Endothelial cell of umbilical vein (primary cell): Measurements from ENCODE around the gene EPS8L2. TPM values are rescaled to one million over a fixed set of nuclear protein-coding genes. Genes with fewer than 3 reads are reported as not detected.

Source experiments
- BruUV-seq: library from RNA; stranded (reverse); fragments of 400-500 nt; replicated peaks from 2 replicates; lab custom pipeline; 2021; lab: Mats Ljungman, UMichigan
- CTCF ChIA-PET: fragments of 300-600, 350-600 bp; sonication (Branson Sonifier 250); formaldehyde crosslinking; loops from one replicate; lab custom pipeline; 2021; ENCODE audit warnings: antibody characterized with exemption, inconsistent platforms; lab: Charles Lee
- POLR2A ChIA-PET: fragments of 300-600, 350-600 bp; sonication (Branson Sonifier 250); formaldehyde crosslinking; loops from one replicate; lab custom pipeline; 2021; ENCODE audit warnings: antibody characterized with exemption, inconsistent platforms; lab: Charles Lee
- DNase-seq: peaks from one replicate; pipeline ENCODE4 v3.0.0-alpha.2; 2011; ENCODE audit warnings: low read depth, low spot score
- FAIRE-seq: peaks from 2 replicates; lab custom pipeline; 2011; peaks lifted over from hg19 to GRCh38; lab: Jason Lieb, UNC
- H2AFZ ChIP-seq: 2 replicates; pipeline ENCODE4 v1.6.0; 2012; ENCODE audit warnings: low read depth, low read length, control low read depth, inconsistent platforms
- H3K27ac ChIP-seq: 2 replicates; pipeline ENCODE4 v1.5.1; 2011; ENCODE audit warnings: low read depth, mild to moderate bottlenecking, control low read depth, low read length, moderate library complexity; ENCODE audit not compliant: insufficient read depth
- H3K27me3 ChIP-seq, 2 experiments: 2 replicates each; pipeline versions ENCODE4 v1.6.0 to v1.6.1; 2011; ENCODE audit warnings: low read length in 2 of 2, mixed read lengths in 1 of 2; ENCODE audit not compliant: control insufficient read depth in 2 of 2, insufficient read depth in 2 of 2
- H3K36me3 ChIP-seq, 2 experiments: 2 replicates in 1 of 2; 3 replicates in 1 of 2; pipeline ENCODE4 v1.5.1; 2011; ENCODE audit warnings: low read length in 2 of 2, mild to moderate bottlenecking in 1 of 2, moderate library complexity in 1 of 2; ENCODE audit not compliant: control insufficient read depth in 2 of 2, insufficient read depth in 2 of 2; ENCODE audit errors: extremely low read depth in 1 of 2
- H3K4me1 ChIP-seq: 3 replicates; pipeline ENCODE4 v1.5.1; 2011; ENCODE audit warnings: mild to moderate bottlenecking, low read length; ENCODE audit not compliant: control insufficient read depth, insufficient read depth; ENCODE audit errors: extremely low read depth
- H3K4me2 ChIP-seq: 2 replicates; pipeline ENCODE4 v1.6.1; 2011; ENCODE audit warnings: low read length, control low read depth, mixed read lengths; ENCODE audit not compliant: insufficient read depth
- H3K4me3 ChIP-seq, 3 experiments: fragments of 200-600 bp in 1 of 3; sonication (generic), shearing (Covaris generic) in 1 of 3; replicated peaks in 1 of 3; 2 replicates each; pipeline ENCODE4 v1.5.1; 2011 to 2016; ENCODE audit warnings: control low read depth in 3 of 3, low read length in 3 of 3, mild to moderate bottlenecking in 2 of 3, inconsistent platforms in 1 of 3, low read depth in 1 of 3, moderate library complexity in 1 of 3; ENCODE audit not compliant: insufficient read depth in 1 of 3
- H3K79me2 ChIP-seq: 2 replicates; pipeline ENCODE4 v1.6.0; 2012; ENCODE audit warnings: low read length, inconsistent platforms; ENCODE audit not compliant: control insufficient read depth, insufficient read depth
- H3K9ac ChIP-seq: replicated peaks from 2 replicates; pipeline ENCODE3; 2011; ENCODE audit warnings: low read length, control low read depth; ENCODE audit not compliant: insufficient read depth; ENCODE audit errors: extremely low read depth
- H3K9me1 ChIP-seq: replicated peaks from 3 replicates; pipeline ENCODE4 v1.6.0; 2011; ENCODE audit warnings: mild to moderate bottlenecking, low read length; ENCODE audit not compliant: control insufficient read depth, insufficient read depth; ENCODE audit errors: extremely low read depth
- H3K9me3 ChIP-seq: replicated peaks from 2 replicates; pipeline ENCODE4 v1.5.1; 2012; ENCODE audit warnings: low read length, inconsistent platforms; ENCODE audit not compliant: control insufficient read depth, insufficient read depth
- H4K20me1 ChIP-seq: replicated peaks from 2 replicates; pipeline ENCODE3; 2011; ENCODE audit warnings: mild to moderate bottlenecking, low read length; ENCODE audit not compliant: control insufficient read depth, insufficient read depth; ENCODE audit errors: extremely low read depth
- EZH2 ChIP-seq: IDR thresholded peaks from 2 replicates; pipeline ENCODE4 v1.6.1; 2012; ENCODE audit warnings: borderline replicate concordance, low read depth, mild to moderate bottlenecking, moderate library complexity, low read length, inconsistent platforms; ENCODE audit not compliant: severe bottlenecking
- FOS ChIP-seq: IDR thresholded peaks from 2 replicates; pipeline ENCODE4 v1.6.1; 2011; ENCODE audit warnings: mild to moderate bottlenecking, low read length, moderate library complexity, borderline replicate concordance; ENCODE audit not compliant: insufficient read depth
- GATA2 ChIP-seq: IDR thresholded peaks from 2 replicates; pipeline ENCODE4 v1.7.0; 2011; ENCODE audit warnings: low read depth, mild to moderate bottlenecking, moderate library complexity, mixed read lengths, low read length; ENCODE audit not compliant: insufficient read length, insufficient read depth
- JUN ChIP-seq: IDR thresholded peaks from 2 replicates; pipeline ENCODE4 v1.6.1; 2011; ENCODE audit warnings: borderline replicate concordance, low read depth; ENCODE audit not compliant: insufficient read length, insufficient read depth
- MYC ChIP-seq: IDR thresholded peaks from one replicate; pipeline ENCODE4 v1.6.1; 2011; ENCODE audit warnings: mild to moderate bottlenecking, low read depth, low read length
- POLR2A ChIP-seq: IDR thresholded peaks from 2 replicates; pipeline ENCODE4 v1.6.1; 2012; ENCODE audit warnings: low read depth, mild to moderate bottlenecking, control low read depth, low read length
- POLR2AphosphoS5 ChIP-seq: IDR thresholded peaks from 2 replicates; pipeline ENCODE4 v1.6.1; 2012; ENCODE audit warnings: low read depth, mild to moderate bottlenecking, control low read depth, low read length, moderate library complexity; ENCODE audit not compliant: insufficient read depth
- dilution Hi-C: fragments of 300-500 bp; cut with MboI; formaldehyde crosslinking; loops from one replicate; pipeline ENCODE4 v1.15.0; 2019; ENCODE audit warnings: low sequenced_read_pairs; ENCODE audit not compliant: extremely low pct_ligation_motif_present
- intact Hi-C: fragments of 100-400 bp; cut with micrococcal nuclease; formaldehyde crosslinking; loops from one replicate; pipeline ENCODE4 v1.10.0; 2022
- polyA plus RNA-seq, 4 experiments: library from polyadenylated mRNA; depleted of rRNA in 3 of 4; stranded (reverse) in 3 of 4; unstranded in 1 of 4; fragments of >200 nt; gene quantifications; 2 replicates each; pipeline versions ENCODE4 v1.2.1 to v1.2.3, GENCODE V29; 2011 to 2012; ENCODE audit warnings: missing spikeins in 1 of 4
- total RNA-seq: library from RNA; stranded (reverse); gene quantifications from 2 replicates; pipeline ENCODE4 v1.2.3, GENCODE V29; 2021
- TF ChIP-seq, protein P1 (sequence below), 2 donors: IDR thresholded peaks; 1 replicate in 1 of 2; 2 replicates in 1 of 2; pipeline ENCODE4 v1.5.1; 2011; ENCODE audit warnings: low read length in 2 of 2, mild to moderate bottlenecking in 2 of 2, moderate library complexity in 2 of 2, control low read depth in 1 of 2, inconsistent platforms in 1 of 2, low read depth in 1 of 2; ENCODE audit not compliant: insufficient read depth in 1 of 2; ENCODE audit errors: extremely low read depth in 1 of 2
- TF ChIP-seq, protein P2 (sequence below): IDR thresholded peaks from 2 replicates; pipeline ENCODE4 v1.6.1; 2011; ENCODE audit not compliant: insufficient read depth, insufficient read length

The EPS8L2 gene
- total and polyA plus RNA-seq, 2 donors (not counting 3 experiments of a cell fraction or from before 2014, with no cell fraction given) = 5.2 to 12.5 TPM

DNA sequence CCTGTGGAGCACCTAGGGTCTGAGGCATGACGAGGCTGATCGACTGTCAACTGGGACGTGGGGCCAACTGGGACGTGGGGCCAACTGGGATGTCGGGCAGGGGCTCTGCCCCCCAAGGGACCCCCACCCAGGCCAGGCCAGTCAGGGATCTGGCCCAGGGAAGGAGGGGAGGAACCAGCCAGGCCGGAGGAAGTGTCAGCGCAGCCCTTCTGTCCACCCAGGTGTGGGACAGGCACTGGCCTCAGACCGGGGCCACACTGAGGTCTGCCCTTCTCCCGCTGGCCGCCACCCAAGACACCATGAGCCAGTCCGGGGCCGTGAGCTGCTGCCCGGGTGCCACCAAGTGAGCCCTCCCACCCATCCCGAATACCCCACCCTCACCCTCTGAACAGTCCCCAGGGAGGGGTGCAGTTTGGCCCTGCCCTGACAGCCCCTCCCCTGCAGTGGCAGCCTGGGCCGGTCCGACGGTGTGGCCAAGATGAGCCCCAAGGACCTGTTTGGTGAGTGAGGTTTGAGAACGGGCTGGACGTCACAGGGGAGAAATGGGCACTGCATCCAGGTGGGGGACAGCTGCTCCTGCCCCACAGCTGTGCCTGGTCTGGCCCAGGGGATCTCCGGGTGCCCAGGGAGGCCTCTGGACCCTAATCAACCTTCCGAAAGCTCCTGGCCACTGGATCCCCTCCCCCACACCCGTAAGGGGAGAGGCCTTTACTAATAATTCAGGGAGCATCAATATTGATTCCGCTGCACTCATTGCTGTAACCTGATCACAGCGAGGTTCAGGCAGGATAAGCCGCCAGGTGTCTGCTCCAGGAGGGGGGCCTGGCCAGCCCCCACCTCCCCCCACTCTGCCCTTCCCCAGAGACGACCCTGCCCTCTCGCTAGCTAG, 3.3 kb downstream of the EPS8L2 start:
- Histone ChIP-seq H3K4me3 (no peak overlapping the region), H3K4me1 (peaks cover 5% of the 10 kb centered on the region), H3K27ac (no peak overlapping the region), H2AFZ (no peak overlapping the region), H4K20me1 (no peaks in the 10 kb centered on the region), H3K27me3 (no peaks in the 10 kb centered on the region), H3K79me2 (no peaks in the 10 kb centered on the region), H3K9me3 (no peaks in the 10 kb centered on the region), H3K36me3 (no peaks in the 10 kb centered on the region), H3K9me1 (no peaks in the 10 kb centered on the region), H3K9ac (no peak overlapping the region), H3K4me2 (no peak overlapping the region)
- no peak for DNase-seq
- BruUV-seq = no TSS peak
- intact Hi-C loops (no loop called here), dilution Hi-C loops (no loop called here)
- ChIA-PET CTCF (interaction anchor here (0.6 kb wide), 1 partner anchor 17 kb away, joined by 3 read pairs; no protein-coding TSS in a partner anchor), POLR2A (no interaction called here)
- no peak for TF ChIP-seq FOS
- TF ChIP-seq, protein P1, sequence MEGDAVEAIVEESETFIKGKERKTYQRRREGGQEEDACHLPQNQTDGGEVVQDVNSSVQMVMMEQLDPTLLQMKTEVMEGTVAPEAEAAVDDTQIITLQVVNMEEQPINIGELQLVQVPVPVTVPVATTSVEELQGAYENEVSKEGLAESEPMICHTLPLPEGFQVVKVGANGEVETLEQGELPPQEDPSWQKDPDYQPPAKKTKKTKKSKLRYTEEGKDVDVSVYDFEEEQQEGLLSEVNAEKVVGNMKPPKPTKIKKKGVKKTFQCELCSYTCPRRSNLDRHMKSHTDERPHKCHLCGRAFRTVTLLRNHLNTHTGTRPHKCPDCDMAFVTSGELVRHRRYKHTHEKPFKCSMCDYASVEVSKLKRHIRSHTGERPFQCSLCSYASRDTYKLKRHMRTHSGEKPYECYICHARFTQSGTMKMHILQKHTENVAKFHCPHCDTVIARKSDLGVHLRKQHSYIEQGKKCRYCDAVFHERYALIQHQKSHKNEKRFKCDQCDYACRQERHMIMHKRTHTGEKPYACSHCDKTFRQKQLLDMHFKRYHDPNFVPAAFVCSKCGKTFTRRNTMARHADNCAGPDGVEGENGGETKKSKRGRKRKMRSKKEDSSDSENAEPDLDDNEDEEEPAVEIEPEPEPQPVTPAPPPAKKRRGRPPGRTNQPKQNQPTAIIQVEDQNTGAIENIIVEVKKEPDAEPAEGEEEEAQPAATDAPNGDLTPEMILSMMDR (IDR thresholded peaks at IDR 0.05; ENCODE audit: extremely low read depth in 1 of 2, insufficient read depth in 1 of 2, low read depth in 1 of 2, low read length in 2 of 2) = no peak
- FAIRE-seq = no peak

DNA sequence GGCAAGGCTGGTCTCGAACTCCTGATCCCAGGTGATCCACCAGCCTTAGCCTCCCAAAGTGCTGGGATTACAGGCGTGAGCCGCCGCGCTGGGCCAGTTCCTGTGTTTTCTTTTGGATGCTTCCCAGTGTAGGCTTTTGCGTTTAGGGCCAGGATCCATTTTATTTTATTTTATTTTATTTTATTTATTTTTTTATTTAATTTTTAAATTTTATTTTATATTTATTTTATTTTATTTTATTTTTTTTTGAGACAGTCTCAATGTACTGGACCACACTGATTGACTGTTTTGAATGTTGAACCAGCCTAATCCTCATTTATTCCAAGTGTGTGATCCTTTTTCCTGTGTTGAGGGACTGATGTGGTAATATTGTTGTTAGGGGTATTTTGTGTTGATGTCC, 8.4 kb downstream of the EPS8L2 start:
- no peak for FAIRE-seq
- Histone ChIP-seq H3K9me3 (no peaks in the 10 kb centered on the region), H3K9me1 (no peaks in the 10 kb centered on the region), H3K4me1 (no peaks in the 10 kb centered on the region), H2AFZ (no peak overlapping the region), H3K9ac (no peak overlapping the region), H3K79me2 (no peaks in the 10 kb centered on the region), H4K20me1 (no peaks in the 10 kb centered on the region), H3K36me3 (no peaks in the 10 kb centered on the region), H3K27ac (no peak overlapping the region), H3K27me3 (no peaks in the 10 kb centered on the region), H3K4me2 (no peak overlapping the region), H3K4me3 (no peak overlapping the region)
- no TSS peak for BruUV-seq
- dilution Hi-C loops = no loop called here
- intact Hi-C loops = no loop called here
- POLR2A ChIA-PET = no interaction called here
- TF ChIP-seq POLR2AphosphoS5 (no peak), MYC (no peak), POLR2A (no peak), JUN (no peak), EZH2 (no peak), GATA2 (no peak), FOS (no peak)
- TF ChIP-seq, protein P2, sequence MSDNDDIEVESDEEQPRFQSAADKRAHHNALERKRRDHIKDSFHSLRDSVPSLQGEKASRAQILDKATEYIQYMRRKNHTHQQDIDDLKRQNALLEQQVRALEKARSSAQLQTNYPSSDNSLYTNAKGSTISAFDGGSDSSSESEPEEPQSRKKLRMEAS = no peak
- TF ChIP-seq, protein P1 (IDR thresholded peaks at IDR 0.05; ENCODE audit: extremely low read depth in 1 of 2, insufficient read depth in 1 of 2, low read depth in 1 of 2, low read length in 2 of 2) = no peak
- no peak for DNase-seq
- CTCF ChIA-PET = no interaction called here
